ENCODE data around the gene RABGAP1L.

RABGAP1L gene

GRCh38 chr1:174204697-174205308, 45.5 kb downstream of the RABGAP1L start:
- no peak for DNase-seq

- DNase-seq, result no peak
Observed at GRCh38 chr1:174206148-174206836, 47.0 kb downstream of the RABGAP1L start.

GRCh38 chr1:174209347-174210187, 50.2 kb downstream of the RABGAP1L start:
- no peak for DNase-seq

- DNase-seq, result no peak
Observed at GRCh38 chr1:174211486-174211885, 52.2 kb downstream of the RABGAP1L start.

- DNase-seq, result no peak
Observed at GRCh38 chr1:174215766-174216165, 56.4 kb downstream of the RABGAP1L start.

- DNase-seq, result no peak
Observed at GRCh38 chr1:174217248-174217647, 57.9 kb downstream of the RABGAP1L start.

GRCh38 chr1:174217787-174218574, 58.7 kb downstream of the RABGAP1L start:
- peak; percentile 35 for DNase-seq

GRCh38 chr1:174218983-174219382, 59.7 kb downstream of the RABGAP1L start:
- no peak for DNase-seq

GRCh38 chr1:174219606-174220370, 60.5 kb downstream of the RABGAP1L start:
- DNase-seq, result no peak

GRCh38 chr1:174221681-174222080, 62.4 kb downstream of the RABGAP1L start:
- DNase-seq, result no peak

- DNase-seq, result no peak
Observed at GRCh38 chr1:174222166-174222949, 63.0 kb downstream of the RABGAP1L start.

GRCh38 chr1:174224641-174225040, 65.3 kb downstream of the RABGAP1L start:
- DNase-seq, result no peak

GRCh38 chr1:174225499-174226204, 66.3 kb downstream of the RABGAP1L start:
- no peak for DNase-seq

- DNase-seq, result peak; percentile 10
Observed at GRCh38 chr1:174230399-174230798, 71.1 kb downstream of the RABGAP1L start.

GRCh38 chr1:174232761-174233160, 73.4 kb downstream of the RABGAP1L start:
- no peak for DNase-seq

GRCh38 chr1:174238845-174239501, 79.7 kb downstream of the RABGAP1L start:
- peak; percentile 74 for DNase-seq

- no peak for DNase-seq
Observed at GRCh38 chr1:174239541-174239940, 80.2 kb downstream of the RABGAP1L start.

- peak; percentile 46 for DNase-seq
Observed at GRCh38 chr1:174242856-174243255, 83.5 kb downstream of the RABGAP1L start.

- DNase-seq, result no peak
Observed at GRCh38 chr1:174243451-174244000, 84.2 kb downstream of the RABGAP1L start.

- no peak for DNase-seq
Observed at GRCh38 chr1:174244017-174244416, 84.7 kb downstream of the RABGAP1L start.
